GM23338 (cell line): ENCODE measurements around the gene BIN1. TPM values are rescaled to one million over a fixed set of nuclear protein-coding genes. Genes with fewer than 3 reads are reported as not detected.
A peak's percentile ranks its signal among the peaks of the same experiment; 100 is the strongest.

Experiments
- ATAC-seq: fragments of 200-7000 bp; cut with Tn5 transposase; 3 replicates; pipeline ENCODE4 v1.9.1; 2020
- DNase-seq: peaks from one replicate; pipeline ENCODE4 v3.0.0-alpha.2; 2015; ENCODE audit warnings: low spot score
- H2AFZ ChIP-seq: fragments of 200-600 bp; sonication (generic); 2 replicates; pipeline ENCODE4 v1.8.0; 2016; ENCODE audit warnings: antibody characterized with exemption, mild to moderate bottlenecking, moderate library complexity
- H3F3A ChIP-seq: fragments of 200-600 bp; sonication (generic); replicated peaks from 2 replicates; pipeline ENCODE4 v1.8.0; 2017; ENCODE audit warnings: antibody characterized with exemption, mixed run types, low read depth
- H3K27ac ChIP-seq: fragments of 200-600 bp; sonication (generic); 2 replicates; pipeline ENCODE4 v1.6.1; 2016; ENCODE audit warnings: low read depth
- H3K27me3 ChIP-seq: fragments of 200-600 bp; sonication (generic); 2 replicates; pipeline ENCODE4 v1.8.0; 2016; ENCODE audit warnings: mild to moderate bottlenecking, mixed run types, moderate library complexity; ENCODE audit not compliant: insufficient read depth
- H3K36me3 ChIP-seq: fragments of 200-600 bp; sonication (generic); 2 replicates; pipeline ENCODE4 v1.8.0; 2016; ENCODE audit warnings: mild to moderate bottlenecking; ENCODE audit not compliant: insufficient read depth
- H3K4me1 ChIP-seq: fragments of 200-600 bp; sonication (generic); 2 replicates; pipeline ENCODE4 v1.8.0; 2016; ENCODE audit warnings: mild to moderate bottlenecking, moderate library complexity; ENCODE audit not compliant: insufficient read depth
- H3K4me2 ChIP-seq: fragments of 200-600 bp; sonication (generic); 2 replicates; pipeline ENCODE4 v1.7.1; 2017; ENCODE audit warnings: mixed run types
- H3K4me3 ChIP-seq: fragments of 200-600 bp; sonication (generic); 2 replicates; pipeline ENCODE4 v1.6.1; 2016; ENCODE audit warnings: mixed run types
- H3K79me2 ChIP-seq: fragments of 200-600 bp; sonication (generic); replicated peaks from 2 replicates; pipeline ENCODE4 v1.8.0; 2017; ENCODE audit warnings: mild to moderate bottlenecking; ENCODE audit not compliant: insufficient read depth
- H3K9me2 ChIP-seq: fragments of 200-600 bp; sonication (generic); 2 replicates; pipeline ENCODE4 v1.8.0; 2017; ENCODE audit not compliant: insufficient read depth
- H4K20me1 ChIP-seq: fragments of 200-600 bp; sonication (generic); replicated peaks from 2 replicates; pipeline ENCODE4 v1.8.0; 2017; ENCODE audit warnings: mild to moderate bottlenecking; ENCODE audit not compliant: insufficient read depth
- H3K27ac Mint-ChIP-seq: 2 replicates; pipeline ENCODE4 v1.8.0; 2020; ENCODE audit warnings: inconsistent platforms, mild to moderate bottlenecking, moderate library complexity, mixed read lengths
- H3K27me3 Mint-ChIP-seq: 3 replicates; pipeline ENCODE4 v1.8.0; 2022; ENCODE audit warnings: low read depth, mild to moderate bottlenecking, moderate library complexity, mixed read lengths, inconsistent platforms; ENCODE audit not compliant: insufficient read depth, poor library complexity
- H3K36me3 Mint-ChIP-seq: 3 replicates; pipeline ENCODE4 v1.8.0; 2021; ENCODE audit warnings: low read depth, mild to moderate bottlenecking, inconsistent platforms, moderate library complexity, mixed read lengths
- H3K4me1 Mint-ChIP-seq: 3 replicates; pipeline ENCODE4 v1.8.0; 2020; ENCODE audit warnings: mild to moderate bottlenecking, inconsistent platforms, mixed read lengths
- H3K4me3 Mint-ChIP-seq: 3 replicates; pipeline ENCODE4 v1.8.0; 2021; ENCODE audit warnings: moderate library complexity, mild to moderate bottlenecking, inconsistent platforms, mixed read lengths
- H3K9me3 Mint-ChIP-seq: 3 replicates; pipeline ENCODE4 v1.8.0; 2020; ENCODE audit warnings: moderate library complexity, mild to moderate bottlenecking, inconsistent platforms, mixed read lengths
- EZH2 ChIP-seq: fragments of 200-600 bp; sonication (generic); IDR thresholded peaks from one replicate; pipeline ENCODE4 v1.8.0; 2017; ENCODE audit warnings: antibody characterized with exemption, mild to moderate bottlenecking, low read depth; ENCODE audit not compliant: unreplicated experiment
- EZH2phosphoT487 ChIP-seq: fragments of 200-600 bp; sonication (generic); IDR thresholded peaks from one replicate; pipeline ENCODE4 v1.8.1; 2018; ENCODE audit warnings: antibody characterized with exemption; ENCODE audit not compliant: unreplicated experiment
- JUNB ChIP-seq: IDR thresholded peaks from one replicate; pipeline ENCODE4 v1.6.1; 2016; ENCODE audit warnings: antibody characterized with exemption; ENCODE audit not compliant: unreplicated experiment
- NANOG ChIP-seq: IDR thresholded peaks from 2 replicates; pipeline ENCODE4 v1.6.1; 2016; ENCODE audit warnings: antibody characterized with exemption, borderline replicate concordance
- POLR2AphosphoS5 ChIP-seq: IDR thresholded peaks from 2 replicates; pipeline ENCODE4 v1.6.1; 2016; ENCODE audit warnings: antibody characterized with exemption, low read depth
- ZNF114 ChIP-seq: fragments of 250-450 bp; sonication (Bioruptor Pico); IDR thresholded peaks from 2 replicates; pipeline ENCODE4 v1.5.0; 2020; ENCODE audit warnings: mild to moderate bottlenecking, moderate library complexity
- ZNF331 ChIP-seq: fragments of 250-450 bp; sonication (Bioruptor Pico); IDR thresholded peaks from 2 replicates; pipeline ENCODE4 v1.5.0; 2020; ENCODE audit warnings: low read depth, mild to moderate bottlenecking, moderate library complexity
- polyA plus RNA-seq: library from polyadenylated mRNA; unstranded; fragments of >200 nt; fragmentation: Nextera tagmentation; extraction: Ambion mirVana; gene quantifications from 2 replicates; pipeline ENCODE4 v1.2.1, GENCODE V29; 2016
- total RNA-seq: library from RNA; depleted of rRNA; stranded (reverse); fragments of >200 nt; shearing (Covaris generic); gene quantifications from 2 replicates; pipeline ENCODE4 v1.2.3, GENCODE V29; 2014
- TF ChIP-seq, protein P1 (sequence below): IDR thresholded peaks from one replicate; pipeline ENCODE4 v1.6.1; 2018; ENCODE audit warnings: antibody characterized with exemption; ENCODE audit not compliant: unreplicated experiment
- TF ChIP-seq, protein P2 (sequence below), 2 experiments: fragments of 200-600 bp in 1 of 2; sonication (generic) in 1 of 2; conservative IDR thresholded peaks; 2 replicates each; pipeline versions ENCODE4 v1.5.1 to v1.6.1; 2016 to 2017; ENCODE audit warnings: antibody characterized with exemption in 2 of 2, low read depth in 2 of 2, mild to moderate bottlenecking in 2 of 2, moderate library complexity in 1 of 2

BIN1 gene
- total and polyA plus RNA-seq, 2 experiments from 2014 or later = 30.1 to 56.4 TPM

DNA sequence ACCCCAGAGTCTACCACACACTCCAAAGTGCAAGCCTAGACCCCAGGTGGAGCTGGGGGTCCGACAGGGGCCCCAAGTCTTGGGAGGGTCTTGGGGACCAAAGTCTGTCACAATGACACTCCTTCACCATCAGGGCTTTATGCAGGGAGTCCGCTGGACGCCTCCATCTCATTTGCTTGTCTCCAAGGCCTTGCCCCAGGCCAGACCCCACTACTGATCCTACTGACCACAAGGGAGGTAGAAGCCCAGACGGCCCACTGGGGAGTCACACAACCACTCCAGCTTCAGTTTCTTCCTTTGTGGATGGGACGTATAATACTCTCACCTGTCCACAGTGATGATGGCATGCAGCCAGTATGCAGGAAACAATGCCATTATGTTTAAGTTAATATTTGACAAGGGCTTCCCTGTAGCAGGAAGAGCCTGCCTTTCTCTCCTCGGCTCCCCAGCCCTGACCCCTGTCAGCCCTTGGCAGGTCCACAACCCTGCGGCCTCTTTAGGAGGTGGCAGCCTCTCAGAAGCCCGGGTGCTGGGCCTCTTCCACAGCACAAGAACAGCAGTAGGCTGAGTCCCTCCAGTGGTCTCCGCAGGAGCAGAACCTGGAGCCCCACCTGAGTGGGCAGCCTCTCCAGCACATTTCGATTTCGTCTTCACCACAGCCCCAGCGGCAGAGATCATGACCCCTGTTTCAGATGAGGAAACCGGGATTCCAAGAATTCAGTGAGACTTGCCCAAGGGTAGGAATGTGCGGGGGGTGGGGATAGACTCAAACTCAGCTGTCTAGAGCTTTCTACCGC is 6.5 kb downstream of the BIN1 start:
- no peak for ATAC-seq
- no peak overlapping the region for H3K27ac Mint-ChIP-seq

More for the DNA sequence above, 6.5 kb downstream of the BIN1 start:
- Histone ChIP-seq H4K20me1 (peaks cover 3% of the 10 kb centered on the region; the same call in 1 of the 2 replicates), H3K9me2 (no peaks in the 10 kb centered on the region), H3K4me3 (no peak overlapping the region), H3K4me2 (no peak overlapping the region), H2AFZ (no peak overlapping the region), H3F3A (no peaks in the 10 kb centered on the region), H3K36me3 (no peaks in the 10 kb centered on the region), H3K27me3 (no peaks in the 10 kb centered on the region), H3K4me1 (peaks cover 17% of the 10 kb centered on the region; the same call in 1 of the 2 replicates), H3K27ac (no peak overlapping the region), H3K79me2 (peaks cover 54% of the 10 kb centered on the region)
- TF ChIP-seq ZNF331 (CRISPR knock-in tag) (no peak), POLR2AphosphoS5 (no peak), NANOG (no peak), EZH2 (no peak), JUNB (no peak), EZH2phosphoT487 (no peak), ZNF114 (CRISPR knock-in tag) (no peak)
- TF ChIP-seq, protein P1, sequence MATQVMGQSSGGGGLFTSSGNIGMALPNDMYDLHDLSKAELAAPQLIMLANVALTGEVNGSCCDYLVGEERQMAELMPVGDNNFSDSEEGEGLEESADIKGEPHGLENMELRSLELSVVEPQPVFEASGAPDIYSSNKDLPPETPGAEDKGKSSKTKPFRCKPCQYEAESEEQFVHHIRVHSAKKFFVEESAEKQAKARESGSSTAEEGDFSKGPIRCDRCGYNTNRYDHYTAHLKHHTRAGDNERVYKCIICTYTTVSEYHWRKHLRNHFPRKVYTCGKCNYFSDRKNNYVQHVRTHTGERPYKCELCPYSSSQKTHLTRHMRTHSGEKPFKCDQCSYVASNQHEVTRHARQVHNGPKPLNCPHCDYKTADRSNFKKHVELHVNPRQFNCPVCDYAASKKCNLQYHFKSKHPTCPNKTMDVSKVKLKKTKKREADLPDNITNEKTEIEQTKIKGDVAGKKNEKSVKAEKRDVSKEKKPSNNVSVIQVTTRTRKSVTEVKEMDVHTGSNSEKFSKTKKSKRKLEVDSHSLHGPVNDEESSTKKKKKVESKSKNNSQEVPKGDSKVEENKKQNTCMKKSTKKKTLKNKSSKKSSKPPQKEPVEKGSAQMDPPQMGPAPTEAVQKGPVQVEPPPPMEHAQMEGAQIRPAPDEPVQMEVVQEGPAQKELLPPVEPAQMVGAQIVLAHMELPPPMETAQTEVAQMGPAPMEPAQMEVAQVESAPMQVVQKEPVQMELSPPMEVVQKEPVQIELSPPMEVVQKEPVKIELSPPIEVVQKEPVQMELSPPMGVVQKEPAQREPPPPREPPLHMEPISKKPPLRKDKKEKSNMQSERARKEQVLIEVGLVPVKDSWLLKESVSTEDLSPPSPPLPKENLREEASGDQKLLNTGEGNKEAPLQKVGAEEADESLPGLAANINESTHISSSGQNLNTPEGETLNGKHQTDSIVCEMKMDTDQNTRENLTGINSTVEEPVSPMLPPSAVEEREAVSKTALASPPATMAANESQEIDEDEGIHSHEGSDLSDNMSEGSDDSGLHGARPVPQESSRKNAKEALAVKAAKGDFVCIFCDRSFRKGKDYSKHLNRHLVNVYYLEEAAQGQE = no peak
- TF ChIP-seq, protein P2, sequence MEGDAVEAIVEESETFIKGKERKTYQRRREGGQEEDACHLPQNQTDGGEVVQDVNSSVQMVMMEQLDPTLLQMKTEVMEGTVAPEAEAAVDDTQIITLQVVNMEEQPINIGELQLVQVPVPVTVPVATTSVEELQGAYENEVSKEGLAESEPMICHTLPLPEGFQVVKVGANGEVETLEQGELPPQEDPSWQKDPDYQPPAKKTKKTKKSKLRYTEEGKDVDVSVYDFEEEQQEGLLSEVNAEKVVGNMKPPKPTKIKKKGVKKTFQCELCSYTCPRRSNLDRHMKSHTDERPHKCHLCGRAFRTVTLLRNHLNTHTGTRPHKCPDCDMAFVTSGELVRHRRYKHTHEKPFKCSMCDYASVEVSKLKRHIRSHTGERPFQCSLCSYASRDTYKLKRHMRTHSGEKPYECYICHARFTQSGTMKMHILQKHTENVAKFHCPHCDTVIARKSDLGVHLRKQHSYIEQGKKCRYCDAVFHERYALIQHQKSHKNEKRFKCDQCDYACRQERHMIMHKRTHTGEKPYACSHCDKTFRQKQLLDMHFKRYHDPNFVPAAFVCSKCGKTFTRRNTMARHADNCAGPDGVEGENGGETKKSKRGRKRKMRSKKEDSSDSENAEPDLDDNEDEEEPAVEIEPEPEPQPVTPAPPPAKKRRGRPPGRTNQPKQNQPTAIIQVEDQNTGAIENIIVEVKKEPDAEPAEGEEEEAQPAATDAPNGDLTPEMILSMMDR (conservative IDR thresholded peaks at IDR 0.05; ENCODE audit: low read depth in 2 of 2) = no peak
- 0 out of 3 replicates have a peak, but pooled peaks cover 5% of the 10 kb centered on the region for H3K36me3 Mint-ChIP-seq
- peak; percentile 68 for DNase-seq
- H3K4me3 Mint-ChIP-seq = no peak overlapping the region
- peaks cover 56% of the 10 kb centered on the region for H3K4me1 Mint-ChIP-seq
- H3K27me3 Mint-ChIP-seq = peaks cover 10% of the 10 kb centered on the region
- H3K9me3 Mint-ChIP-seq = no peaks in the 10 kb centered on the region; the same call in 2 of the 3 replicates
